ENCODE data around the gene THRA.

DNA sequence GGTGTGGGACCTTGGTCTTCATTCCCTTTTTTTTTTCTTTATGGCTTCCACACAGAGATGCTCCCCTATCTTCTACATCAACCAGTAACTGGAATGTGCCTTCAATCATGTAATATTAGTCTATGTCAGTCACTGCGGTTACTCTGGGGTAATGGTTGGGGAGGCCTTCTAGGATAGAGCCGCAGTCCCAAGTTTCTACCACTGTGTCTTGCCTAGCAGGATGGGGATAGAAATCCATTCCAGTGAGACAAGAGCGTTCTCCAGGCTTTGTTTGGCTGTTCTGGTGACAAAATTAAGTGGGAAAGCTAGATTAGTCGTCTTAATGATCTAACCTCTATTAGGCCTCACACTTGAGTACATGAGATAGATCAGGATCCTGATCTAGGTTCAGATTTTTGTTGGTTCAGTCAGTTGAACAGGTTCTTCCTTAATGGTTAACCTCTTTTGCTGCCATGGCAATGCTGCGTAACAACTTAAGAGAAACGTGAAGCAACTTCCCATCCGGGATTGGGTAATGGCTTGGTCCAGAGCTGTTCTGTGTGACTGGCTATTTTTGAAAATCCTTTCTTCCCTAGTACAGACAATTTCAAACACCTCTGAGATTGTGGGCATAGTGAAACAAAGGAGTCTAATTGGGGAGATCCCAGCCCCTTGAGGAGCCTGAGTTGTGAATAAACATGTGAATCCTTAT, 67.7 kb downstream of the THRA start:
- TF ChIP-seq CHD2 (IDR thresholded peaks at IDR 0.05; ENCODE audit: low read length) (no peak), SRF (IDR thresholded peaks at IDR 0.05; ENCODE audit: low read depth, low read length) (no peak), RFX5 (IDR thresholded peaks at IDR 0.05; ENCODE audit: borderline replicate concordance, low read depth, low read length) (no peak), POLR2A (IDR thresholded peaks at IDR 0.05; ENCODE audit: control extremely low read depth in 1 of 2, low read depth in 2 of 2, low read length in 2 of 2) (no peak), SP1 (IDR thresholded peaks at IDR 0.05; ENCODE audit: low read depth, low read length) (no peak), EP300 (IDR thresholded peaks at IDR 0.05; ENCODE audit: borderline replicate concordance in 1 of 2, low read depth in 2 of 2, low read length in 2 of 2) (no peak), HDAC6 (IDR thresholded peaks at IDR 0.05; ENCODE audit: low read depth, low read length) (no peak)
- TF ChIP-seq, protein P1, sequence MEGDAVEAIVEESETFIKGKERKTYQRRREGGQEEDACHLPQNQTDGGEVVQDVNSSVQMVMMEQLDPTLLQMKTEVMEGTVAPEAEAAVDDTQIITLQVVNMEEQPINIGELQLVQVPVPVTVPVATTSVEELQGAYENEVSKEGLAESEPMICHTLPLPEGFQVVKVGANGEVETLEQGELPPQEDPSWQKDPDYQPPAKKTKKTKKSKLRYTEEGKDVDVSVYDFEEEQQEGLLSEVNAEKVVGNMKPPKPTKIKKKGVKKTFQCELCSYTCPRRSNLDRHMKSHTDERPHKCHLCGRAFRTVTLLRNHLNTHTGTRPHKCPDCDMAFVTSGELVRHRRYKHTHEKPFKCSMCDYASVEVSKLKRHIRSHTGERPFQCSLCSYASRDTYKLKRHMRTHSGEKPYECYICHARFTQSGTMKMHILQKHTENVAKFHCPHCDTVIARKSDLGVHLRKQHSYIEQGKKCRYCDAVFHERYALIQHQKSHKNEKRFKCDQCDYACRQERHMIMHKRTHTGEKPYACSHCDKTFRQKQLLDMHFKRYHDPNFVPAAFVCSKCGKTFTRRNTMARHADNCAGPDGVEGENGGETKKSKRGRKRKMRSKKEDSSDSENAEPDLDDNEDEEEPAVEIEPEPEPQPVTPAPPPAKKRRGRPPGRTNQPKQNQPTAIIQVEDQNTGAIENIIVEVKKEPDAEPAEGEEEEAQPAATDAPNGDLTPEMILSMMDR (IDR thresholded peaks at IDR 0.05; ENCODE audit: control extremely low read depth in 1 of 3, insufficient read depth in 1 of 3, low read depth in 1 of 3, low read length in 3 of 3), result no peak
- TF ChIP-seq, protein P2, sequence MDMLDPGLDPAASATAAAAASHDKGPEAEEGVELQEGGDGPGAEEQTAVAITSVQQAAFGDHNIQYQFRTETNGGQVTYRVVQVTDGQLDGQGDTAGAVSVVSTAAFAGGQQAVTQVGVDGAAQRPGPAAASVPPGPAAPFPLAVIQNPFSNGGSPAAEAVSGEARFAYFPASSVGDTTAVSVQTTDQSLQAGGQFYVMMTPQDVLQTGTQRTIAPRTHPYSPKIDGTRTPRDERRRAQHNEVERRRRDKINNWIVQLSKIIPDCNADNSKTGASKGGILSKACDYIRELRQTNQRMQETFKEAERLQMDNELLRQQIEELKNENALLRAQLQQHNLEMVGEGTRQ (IDR thresholded peaks at IDR 0.05; ENCODE audit: low read length), result no peak

Data from H1 (cell line).